ENCODE results near the gene R3HDM4.

R3HDM4 gene

GRCh38 chr19:887072-887471 lies 25.9 kb downstream of the R3HDM4 start:
- TF ChIP-seq, protein P1, sequence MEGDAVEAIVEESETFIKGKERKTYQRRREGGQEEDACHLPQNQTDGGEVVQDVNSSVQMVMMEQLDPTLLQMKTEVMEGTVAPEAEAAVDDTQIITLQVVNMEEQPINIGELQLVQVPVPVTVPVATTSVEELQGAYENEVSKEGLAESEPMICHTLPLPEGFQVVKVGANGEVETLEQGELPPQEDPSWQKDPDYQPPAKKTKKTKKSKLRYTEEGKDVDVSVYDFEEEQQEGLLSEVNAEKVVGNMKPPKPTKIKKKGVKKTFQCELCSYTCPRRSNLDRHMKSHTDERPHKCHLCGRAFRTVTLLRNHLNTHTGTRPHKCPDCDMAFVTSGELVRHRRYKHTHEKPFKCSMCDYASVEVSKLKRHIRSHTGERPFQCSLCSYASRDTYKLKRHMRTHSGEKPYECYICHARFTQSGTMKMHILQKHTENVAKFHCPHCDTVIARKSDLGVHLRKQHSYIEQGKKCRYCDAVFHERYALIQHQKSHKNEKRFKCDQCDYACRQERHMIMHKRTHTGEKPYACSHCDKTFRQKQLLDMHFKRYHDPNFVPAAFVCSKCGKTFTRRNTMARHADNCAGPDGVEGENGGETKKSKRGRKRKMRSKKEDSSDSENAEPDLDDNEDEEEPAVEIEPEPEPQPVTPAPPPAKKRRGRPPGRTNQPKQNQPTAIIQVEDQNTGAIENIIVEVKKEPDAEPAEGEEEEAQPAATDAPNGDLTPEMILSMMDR (IDR thresholded peaks at IDR 0.05), result no peak

- TF ChIP-seq, protein P1 (IDR thresholded peaks at IDR 0.05), result no peak
Observed at GRCh38 chr19:885536-886224, 27.3 kb downstream of the R3HDM4 start.

GRCh38 chr19:884420-885211 lies 28.4 kb downstream of the R3HDM4 start:
- TF ChIP-seq, protein P1 (IDR thresholded peaks at IDR 0.05), result no peak

GRCh38 chr19:883661-884211 lies 29.3 kb downstream of the R3HDM4 start:
- TF ChIP-seq, protein P1 (IDR thresholded peaks at IDR 0.05), result no peak

GRCh38 chr19:882871-883497 lies 30.0 kb downstream of the R3HDM4 start:
- TF ChIP-seq, protein P1 (IDR thresholded peaks at IDR 0.05), result no peak

DNA sequence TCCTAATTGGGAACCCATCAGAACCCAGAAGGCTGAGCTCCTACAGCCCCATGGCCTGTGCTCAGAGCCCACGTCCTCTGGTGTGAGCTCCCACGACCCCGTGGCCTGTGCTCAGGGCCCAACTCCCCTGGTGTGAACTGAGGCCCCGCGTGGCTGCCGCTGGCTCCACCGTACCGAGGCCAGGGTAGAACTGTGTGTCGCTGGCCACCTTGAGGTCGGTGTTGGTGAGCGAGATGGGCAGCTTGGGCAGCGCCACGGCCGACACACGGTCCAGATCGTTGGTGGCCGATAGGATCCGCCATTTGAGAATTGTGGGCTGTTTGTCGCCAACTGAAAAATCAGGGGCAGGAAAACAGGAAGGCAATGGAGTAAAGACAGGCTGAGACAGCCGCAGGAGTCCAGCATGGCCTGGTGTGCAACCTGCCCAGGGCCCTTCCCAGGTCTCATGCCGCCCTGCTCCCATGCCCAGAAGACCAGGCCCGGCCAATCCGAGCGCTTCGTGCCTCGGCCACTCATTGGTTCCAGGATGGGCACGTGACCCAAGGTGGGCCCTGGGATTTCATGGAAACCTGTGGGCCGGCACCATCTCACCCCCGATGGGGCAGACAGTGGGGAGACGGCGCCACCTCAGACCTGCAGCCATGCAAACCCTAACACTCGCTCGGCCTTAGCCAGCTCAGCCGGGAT lies 31.5 kb downstream of the R3HDM4 start:
- TF ChIP-seq, protein P1 (IDR thresholded peaks at IDR 0.05), result no peak
